GM12891 (cell line): ENCODE results near the gene OBP2A.

Experiments used
- POLR2A ChIP-seq: IDR thresholded peaks from 2 replicates; pipeline ENCODE4 v1.6.1; 2011; ENCODE audit warnings: low read depth, low read length, control low read depth
- POLR2AphosphoS5 ChIP-seq: IDR thresholded peaks from 2 replicates; pipeline ENCODE4 v1.6.1; 2011; ENCODE audit warnings: low read depth, low read length, control low read depth
- TAF1 ChIP-seq: IDR thresholded peaks from 2 replicates; pipeline ENCODE4 v1.6.1; 2011; ENCODE audit warnings: low read depth, low read length, control low read depth

DNA sequence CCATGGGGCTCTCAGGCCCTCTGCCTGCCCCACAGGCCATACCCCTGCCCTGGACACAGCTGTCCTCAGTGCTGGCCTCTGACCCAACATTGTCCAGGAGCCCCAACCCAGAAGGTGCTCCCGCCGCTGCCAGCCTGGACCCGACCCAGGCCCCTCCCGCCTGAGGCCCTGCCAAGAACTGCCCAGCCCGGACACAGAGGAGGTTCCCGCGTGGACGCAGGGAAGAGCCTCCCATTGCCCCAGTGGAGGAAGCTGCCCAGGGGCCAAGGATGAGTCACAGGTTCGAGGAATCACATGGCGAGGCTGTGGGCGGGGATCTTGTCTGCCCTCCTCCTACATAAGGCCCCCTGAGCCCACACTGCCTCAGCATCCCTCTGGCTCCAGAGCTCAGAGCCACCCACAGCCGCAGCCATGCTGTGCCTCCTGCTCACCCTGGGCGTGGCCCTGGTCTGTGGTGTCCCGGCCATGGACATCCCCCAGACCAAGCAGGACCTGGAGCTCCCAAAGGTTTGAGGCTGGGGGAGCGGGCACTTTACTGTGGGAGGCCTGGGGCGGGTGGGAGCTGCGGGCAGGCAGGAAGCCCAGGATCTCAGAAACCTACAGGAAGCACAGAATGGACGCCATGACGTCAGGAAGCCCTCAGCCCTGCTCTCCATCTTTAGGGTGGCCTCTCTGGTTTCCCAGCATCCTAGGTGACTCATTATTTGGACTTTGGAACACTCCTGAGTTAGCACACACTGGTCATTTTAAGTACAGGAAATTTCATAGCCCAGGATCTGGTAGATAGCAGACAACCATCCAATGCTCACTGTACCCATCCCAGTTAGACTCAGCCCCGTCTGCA lies 15.7 kb downstream of the OBP2A start, which contains the start of gene PAEP:
- TF ChIP-seq POLR2A = no peak
- TF ChIP-seq TAF1 = no peak
- TF ChIP-seq POLR2AphosphoS5 = no peak
